ENCODE results near the gene SH3GL3.

SH3GL3 gene

DNA sequence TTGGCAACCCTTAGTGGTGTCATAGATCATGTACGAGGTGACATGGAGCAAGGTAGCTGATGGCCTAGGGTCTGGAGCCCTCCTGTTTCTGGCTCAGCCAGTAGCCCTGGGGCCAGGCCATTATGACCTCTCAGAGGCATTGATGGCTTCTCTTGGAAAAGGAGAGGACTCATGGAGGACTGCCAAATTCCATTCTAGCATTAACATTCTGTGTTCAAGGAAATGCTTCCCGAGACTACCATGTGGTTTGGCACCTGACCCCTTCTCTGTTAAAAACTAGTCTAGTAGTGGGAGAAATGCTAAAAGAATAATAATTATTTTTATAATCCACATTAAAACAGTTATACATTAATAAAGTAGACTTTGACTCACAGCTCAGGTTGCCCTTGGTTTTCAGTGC lies 166.6 kb downstream of the SH3GL3 start:
- no peak for DNase-seq (ENCODE audit: low read depth)

DNA sequence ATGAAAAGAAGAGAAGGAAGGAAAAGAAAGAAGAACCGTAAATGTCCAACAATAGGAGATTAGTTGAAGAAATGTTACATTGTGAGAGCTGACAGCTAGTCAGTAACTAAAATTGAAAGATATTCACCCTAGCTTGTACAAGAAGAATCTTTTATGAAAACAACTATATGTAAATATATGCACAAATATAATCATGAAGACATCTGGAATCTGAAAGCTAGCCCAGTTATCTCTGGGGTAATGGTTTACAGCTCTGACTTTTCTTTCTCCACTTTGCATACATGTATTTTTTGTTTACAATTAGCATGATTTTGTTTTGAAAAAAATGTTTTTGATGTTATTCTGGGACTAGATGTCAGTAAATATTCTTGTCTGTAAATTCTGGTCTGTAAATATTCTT lies 169.7 kb downstream of the SH3GL3 start:
- DNase-seq (ENCODE audit: low read depth): no peak

DNA sequence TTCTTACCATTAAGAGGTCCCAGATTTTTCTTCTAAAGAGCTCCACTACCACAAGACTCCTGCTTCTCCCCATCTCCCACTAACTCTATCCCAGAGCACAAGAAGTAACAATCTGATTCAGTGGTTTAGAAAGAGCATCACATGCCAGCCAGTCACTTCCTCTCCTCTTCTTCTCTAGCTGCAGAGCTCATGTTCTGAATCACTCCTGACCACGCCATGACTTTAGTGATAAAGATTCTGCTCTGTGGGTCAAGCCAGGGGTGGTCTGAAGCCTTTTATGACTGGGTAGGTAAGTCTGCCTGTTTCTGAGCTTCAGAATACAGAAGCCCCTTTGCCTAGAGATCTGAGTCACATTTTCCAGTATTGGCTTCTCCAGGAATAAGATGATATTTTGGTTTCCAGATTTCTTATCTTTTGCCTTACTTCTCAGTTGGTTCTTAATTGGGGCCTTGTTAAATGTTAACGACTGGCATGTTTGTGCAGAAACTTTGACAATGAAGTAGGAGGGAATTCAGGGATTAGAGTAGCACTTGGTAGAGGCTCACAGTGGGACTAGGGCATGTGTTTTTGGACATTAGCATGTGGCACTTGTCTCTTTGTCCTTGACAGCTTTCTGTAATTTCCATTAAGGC lies 179.1 kb downstream of the SH3GL3 start:
- DNase-seq (ENCODE audit: low read depth): no peak

DNA sequence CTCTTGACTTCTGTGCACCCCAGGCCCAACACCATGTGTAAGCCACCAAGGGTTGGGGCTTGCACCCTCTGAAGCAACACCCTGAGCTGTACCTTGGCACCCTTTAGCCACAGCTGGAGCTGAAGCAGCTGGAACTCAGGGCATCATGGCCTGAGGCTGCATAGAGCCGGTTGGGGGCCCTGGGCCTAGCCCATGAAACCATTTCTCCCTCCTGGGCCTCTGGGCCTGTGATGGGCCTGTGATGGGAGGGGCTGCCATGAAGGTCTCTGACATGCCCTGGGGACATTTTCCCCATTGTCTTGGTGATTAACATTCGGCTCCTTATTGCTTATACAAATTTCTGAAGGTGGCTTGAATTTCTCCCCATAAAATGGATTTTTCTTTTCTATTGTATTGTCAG lies 184.4 kb downstream of the SH3GL3 start:
- no peak for DNase-seq (ENCODE audit: low read depth)

DNA sequence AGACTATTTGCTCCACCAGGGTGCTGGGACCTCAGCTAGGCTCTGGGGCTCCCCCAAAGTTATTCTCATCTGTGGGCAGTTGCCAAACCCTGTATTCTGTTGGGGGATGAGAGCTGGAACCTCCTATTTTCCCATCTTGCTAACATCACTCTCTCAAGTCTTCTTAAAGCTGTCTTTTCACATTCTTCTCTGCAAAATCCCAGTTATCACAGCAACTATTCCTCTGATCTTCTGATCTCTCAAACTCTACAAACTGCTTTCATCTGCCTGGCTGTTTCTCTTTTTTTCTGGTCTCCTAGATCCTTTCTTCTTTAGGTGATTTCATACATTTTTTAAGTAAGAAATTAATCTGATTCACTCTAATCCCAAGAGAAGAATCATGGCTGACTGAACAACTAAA lies 196.1 kb downstream of the SH3GL3 start:
- DNase-seq (ENCODE audit: low read depth): no peak

DNA sequence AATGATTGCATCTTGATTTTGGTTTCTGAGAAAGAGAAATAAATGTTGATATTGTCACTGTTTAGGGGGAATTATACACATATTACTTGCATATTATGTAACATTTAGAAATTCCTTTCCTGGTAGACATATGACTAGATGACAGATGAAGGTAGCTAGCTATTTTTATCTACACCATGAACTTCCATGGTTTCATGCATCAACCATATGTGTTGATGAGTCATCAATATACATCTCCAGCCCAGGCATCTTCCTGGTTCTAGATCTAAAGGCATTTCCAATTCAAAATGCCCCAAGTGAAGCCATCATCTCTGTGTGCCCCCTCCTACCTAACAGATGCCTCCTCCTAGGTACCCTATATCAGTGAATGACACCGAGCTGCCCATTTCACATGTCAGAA lies 197.3 kb downstream of the SH3GL3 start:
- no peak for DNase-seq (ENCODE audit: low read depth)

DNA sequence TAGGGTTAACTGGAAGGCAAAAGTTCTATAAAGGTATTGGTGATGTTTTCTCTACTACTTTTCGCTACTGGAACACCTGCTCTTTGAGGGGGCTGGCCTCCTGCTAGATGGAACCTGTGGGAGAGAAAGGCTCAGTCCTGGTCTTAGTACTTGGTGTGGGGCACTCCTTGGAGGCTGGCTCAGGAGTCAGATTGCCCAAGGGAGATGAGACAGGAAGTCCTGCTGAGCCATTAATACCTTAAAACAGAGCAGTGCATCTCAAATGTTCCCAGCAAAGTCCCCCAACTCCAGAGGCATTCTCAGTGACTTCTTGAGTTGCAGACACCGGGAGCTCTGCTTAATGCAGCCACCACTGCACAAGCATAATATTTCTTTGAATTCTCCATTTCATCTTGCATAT lies 203.7 kb downstream of the SH3GL3 start:
- no peak for DNase-seq (ENCODE audit: low read depth)

DNA sequence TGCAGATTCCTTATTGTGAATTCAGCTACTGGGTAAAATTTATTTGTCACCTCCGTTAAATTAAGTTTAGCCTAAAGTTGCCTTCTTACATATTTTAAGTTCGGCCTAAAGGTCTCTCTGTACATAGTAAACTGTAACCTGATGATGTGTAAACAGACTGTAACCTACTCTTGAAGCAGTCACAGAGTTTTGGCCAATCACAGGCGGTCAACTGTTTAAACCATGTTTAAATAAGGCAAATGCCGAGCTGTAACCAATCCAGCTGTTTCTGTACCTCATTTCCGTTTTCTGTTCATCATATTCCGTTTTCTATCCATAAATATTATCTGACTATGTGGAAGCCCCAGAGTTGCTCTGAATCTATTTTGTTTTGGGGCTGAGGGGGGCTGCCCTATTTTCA lies 204.4 kb downstream of the SH3GL3 start:
- DNase-seq (ENCODE audit: low read depth): no peak

DNA sequence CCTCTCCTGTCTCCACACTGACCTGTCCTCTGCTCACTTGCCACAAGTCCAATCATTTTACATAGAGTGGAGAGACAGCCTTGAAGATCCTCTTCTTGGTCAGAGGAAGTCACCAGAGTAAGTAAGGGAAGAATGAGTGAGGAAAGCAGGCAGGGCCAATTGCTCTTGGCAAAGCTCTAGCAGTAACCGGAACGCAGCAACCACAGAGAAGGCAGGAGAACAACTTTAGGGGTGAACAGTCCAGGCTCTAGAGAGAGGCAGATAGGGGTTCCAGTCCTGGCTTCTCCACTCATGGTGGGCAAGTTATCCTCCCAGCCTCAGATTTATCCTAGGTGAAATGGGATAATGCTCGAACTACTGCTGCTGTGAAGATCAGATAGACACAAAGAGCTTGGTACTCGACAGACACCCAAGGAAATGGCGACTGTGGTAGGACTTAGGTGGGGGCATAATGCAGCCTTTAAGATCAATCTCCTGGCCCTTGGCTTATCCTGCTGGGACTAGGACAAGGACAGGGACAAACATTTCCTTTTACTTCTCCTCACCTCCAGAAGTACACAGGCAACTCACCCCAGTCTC lies 205.6 kb downstream of the SH3GL3 start:
- DNase-seq (ENCODE audit: low read depth): no peak

DNA sequence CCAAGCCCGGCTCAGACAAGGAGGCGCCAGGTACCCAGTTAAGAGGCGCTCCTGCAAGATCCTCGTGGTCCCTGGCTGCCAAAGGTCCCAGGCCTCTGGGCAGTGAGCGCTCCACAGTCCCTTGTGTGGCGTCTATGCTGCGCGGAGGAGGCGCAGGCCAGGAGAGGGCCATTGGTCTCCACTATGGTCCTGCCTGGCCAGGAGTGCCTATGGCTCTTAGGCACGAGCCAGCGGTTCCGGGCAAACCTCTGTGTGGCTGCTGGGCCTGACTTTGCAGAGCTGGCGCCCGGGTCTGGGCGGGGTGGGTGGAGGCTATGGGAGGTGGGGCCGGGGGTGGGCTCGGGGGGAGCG lies 206.1 kb downstream of the SH3GL3 start:
- DNase-seq (ENCODE audit: low read depth): no peak

DNA sequence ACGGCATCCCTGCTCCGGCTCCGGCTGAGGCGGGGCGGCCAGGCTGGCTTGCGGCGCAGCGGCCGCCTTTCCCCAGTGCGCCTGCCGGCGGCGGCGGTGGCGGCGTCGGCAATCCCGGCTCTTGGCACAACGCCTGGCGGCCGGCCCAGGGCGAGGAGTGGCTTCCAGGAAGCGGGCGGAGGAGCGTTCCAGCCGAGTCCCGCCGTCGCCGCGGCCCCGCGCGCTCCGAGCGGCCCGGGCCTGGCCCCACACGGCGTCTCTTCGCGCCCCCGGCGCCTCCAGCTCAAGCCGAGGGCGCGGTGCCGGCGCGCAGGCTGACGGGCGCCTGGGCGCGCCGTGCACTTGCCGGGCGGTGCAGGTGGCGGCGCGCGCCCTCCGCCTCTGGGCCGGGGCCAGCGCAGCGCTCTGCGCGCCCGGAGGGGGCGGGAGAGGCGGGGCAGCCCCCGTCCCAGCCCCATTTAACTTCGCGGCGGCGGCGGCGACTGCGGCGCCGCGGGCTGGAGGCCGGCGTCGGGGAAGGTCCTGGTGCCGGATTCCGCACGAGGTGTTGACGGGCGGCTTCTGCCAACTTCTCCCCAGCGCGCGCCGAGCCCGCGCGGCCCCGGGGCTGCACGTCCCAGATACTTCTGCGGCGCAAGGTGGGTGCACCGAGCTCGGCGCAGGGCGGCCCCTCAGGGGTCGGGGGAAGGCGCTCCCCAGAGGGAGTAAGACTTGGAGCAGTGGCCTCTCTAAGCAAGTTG lies 206.7 kb downstream of the SH3GL3 start, which contains the start of gene ADAMTSL3:
TSS of gene ADAMTSL3 (plus strand) at position 485 of the 740 bp plus-strand sequence. CDS start 1,639 bp downstream, outside the sequence.
- no peak for DNase-seq (ENCODE audit: low read depth)

DNA sequence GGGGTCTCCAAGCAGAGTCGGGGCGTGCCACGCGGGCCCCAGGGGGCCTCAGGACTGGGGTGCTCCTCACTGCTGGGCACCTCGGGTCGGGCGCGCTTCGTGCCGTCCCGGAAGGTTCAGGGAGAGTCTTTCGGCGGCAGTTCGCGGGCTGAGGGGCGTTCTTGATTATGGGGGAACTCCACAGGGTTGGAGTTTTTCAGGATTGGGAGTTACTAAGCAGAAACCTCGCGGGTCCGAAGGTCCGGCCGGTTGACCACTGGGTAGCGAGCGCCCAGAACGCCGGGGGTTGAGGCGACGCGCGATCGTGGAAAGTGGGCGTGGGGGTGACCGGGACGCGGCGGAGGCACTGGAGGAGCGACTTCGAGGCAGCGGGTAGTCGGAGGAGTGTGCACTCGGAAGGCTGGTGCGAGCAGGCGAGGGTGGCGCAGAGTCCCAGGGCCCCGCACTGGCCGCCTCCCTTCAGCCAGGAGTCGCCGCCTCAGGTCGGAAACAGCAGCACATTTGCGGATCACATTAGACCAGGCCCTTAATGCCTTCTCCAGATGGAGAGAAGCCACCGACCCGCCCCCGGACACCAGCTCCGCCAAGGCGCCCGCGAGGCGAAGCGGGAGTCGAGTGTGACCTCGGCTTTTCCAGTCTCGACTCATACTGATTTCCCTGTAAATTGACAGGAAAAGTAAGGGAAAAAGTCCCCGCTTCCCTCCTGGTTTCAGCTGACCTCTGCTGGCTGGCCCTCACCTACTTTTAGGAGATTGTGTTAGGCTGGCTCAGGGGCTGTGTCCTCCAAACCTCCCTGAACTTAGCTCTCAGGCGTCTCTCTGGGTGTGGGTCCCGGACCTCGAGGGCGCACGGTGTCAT lies 207.5 kb downstream of the SH3GL3 start:
- no peak for DNase-seq (ENCODE audit: low read depth)

DNA sequence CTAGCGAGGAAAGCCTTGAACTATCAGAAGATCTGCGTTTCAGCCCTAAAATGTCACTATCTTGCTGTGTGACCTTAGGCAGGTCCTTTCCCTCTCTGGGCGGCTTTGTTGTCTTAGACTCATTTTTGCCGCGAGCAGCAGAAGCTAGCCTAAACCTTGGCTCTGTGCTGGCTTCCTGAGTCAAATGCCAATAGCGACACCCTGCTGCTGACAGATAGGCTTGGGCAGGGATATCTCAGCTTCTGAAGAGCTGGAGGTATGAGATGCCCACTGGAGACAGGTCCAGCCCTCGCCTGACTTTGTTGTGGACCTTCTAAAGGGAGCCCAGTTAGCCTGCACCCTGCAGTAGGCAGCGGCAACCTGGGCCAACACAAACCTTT lies 208.1 kb downstream of the SH3GL3 start:
- DNase-seq (ENCODE audit: low read depth): no peak

DNA sequence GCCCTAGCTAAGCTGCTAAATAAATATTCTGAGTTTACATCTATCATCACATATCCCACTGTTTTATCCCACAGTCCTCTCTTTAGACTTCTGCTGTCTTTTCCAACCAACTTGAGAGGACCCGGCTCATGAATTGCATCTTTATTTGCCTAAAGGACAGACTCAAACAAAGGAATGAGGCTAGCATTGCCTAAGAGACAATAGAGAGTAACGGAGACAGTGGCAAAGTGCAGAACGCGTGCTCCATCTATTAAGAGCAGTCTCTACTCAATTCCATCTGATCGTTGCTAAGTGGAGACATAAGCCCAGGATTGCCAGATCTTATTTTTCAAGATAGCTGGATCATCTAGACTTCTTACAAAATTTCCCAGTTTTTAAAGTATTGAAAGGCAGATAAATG lies 209.1 kb downstream of the SH3GL3 start:
- DNase-seq (ENCODE audit: low read depth): no peak

DNA sequence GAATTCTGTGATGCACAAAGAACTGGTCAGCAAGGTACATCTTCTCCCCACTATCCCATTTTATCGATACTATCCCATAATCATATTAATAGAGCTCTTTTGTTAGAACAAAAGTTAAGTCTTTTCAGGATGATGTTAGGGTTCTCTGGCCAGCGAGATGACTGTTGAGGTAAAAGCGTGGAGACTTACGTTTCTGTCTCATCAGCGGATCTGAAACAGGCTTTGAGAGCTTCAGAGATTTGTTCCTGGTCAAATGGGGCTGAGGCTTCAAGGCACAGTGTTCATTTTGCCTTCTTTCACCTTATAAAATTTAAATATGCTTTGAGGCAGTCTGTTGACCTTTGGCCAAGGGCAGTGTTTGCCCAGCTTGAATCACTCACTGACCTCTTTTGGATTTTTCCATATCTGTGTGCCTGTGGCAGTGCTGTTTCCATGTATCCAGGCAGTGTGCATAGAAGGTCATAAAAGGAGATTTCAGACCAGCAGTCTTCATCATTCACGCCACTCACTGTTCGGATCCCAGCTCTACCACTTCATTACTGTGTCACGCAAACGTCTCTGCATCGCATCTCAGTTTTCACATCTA lies 209.9 kb downstream of the SH3GL3 start:
- no peak for DNase-seq (ENCODE audit: low read depth)

DNA sequence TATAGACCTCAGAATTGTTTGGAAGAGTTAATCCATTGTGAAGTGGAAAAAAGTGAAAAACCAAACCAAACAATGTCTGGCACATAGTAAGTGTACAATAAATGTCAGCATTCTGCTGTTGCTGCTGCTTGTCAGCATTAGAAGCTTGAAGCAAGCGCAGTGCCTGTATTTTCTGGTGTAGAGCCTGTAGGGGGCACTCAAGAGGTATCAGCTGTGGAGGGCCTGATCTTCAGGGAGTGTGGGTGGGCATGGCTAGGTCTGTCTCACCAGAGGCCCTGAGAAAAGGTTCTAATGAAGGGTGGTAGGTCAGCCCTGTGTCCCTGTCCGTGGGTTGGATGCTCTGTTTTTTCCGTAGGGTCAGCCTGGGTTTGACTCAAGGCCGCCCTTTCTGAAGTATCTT lies 210.4 kb downstream of the SH3GL3 start:
- DNase-seq (ENCODE audit: low read depth): no peak

DNA sequence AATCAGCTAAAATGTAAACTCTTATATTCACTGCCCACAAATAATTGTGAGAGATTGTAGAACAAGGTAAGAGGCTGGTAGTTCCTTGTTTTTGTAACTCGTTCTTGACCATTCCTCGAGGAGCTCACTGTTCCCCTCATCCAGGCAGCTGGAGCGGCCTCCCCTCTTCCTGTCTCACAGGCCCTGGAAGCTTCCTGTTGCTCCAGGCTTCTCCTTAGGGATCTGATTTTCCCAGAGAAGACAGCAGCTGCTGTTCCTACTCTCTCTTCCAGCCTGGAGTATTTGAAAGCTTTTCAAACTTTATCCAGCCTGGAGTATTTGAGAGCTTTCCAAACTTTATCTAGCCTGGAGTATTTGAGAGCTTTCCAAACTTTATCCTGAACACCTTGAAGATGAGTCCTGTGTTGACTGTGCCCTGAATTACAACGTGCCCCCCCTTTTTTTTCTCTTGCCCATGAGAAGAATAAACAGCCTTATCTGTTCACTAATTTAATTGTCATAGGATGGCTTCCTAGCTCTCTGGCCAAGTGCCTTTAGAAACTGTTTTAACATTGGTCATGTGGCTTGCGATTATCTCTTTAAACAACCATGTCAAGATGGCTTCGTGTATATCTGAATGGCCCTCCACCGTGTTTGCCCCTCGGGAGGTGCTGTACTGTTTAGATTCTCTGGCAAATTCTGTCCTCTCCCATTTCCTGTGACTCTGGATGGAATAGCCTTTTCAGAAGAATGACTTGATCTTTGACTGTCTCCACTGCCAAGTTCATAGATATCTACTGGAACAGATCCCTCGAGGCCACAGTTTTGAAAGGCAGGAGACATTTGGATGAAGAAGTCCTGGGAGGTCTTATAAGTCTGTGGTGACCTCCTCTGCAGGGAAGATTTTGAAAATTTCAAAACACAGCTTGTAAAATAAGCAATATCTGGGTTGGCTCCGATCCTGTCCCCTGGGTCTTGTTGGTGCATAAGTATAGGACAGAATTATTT lies 211.6 kb downstream of the SH3GL3 start:
- no peak for DNase-seq (ENCODE audit: low read depth)

DNA sequence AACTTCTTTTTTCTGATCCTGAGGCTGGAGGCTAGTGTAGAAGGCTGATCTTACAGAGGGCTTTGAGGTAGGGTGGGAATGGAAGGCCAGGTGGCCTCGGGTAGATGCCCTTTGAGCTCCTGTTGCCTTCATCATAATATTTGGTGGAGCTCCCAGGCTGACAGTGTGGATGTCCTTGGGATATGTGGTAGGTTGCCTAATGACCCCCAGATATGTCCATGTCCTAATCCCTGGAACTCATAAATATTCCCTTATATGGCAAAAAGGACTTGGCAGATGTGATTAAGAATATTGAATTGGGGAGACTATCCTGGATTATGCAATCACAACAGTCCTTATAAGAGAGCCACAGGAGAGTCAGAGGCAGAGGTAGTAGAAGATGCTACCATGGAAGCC lies 212.3 kb downstream of the SH3GL3 start:
- DNase-seq (ENCODE audit: low read depth): no peak

DNA sequence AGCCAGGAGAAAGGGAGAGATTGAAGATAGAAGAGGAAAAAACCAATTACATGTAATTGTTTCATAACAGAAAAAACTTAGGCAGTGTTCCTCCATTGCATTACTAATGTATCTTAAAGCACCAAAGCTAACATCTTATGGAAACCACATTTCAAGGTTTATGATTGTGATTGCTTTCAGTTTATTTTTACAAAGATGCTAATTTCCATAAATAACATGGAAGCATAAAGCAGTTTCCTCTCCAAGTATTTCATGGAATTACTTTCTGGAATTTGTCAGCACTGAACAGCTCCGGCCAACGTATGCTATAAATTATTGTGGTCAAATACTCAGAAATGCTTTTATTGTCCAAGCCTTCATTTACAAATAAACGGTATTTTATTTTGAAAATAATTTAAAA lies 218.3 kb downstream of the SH3GL3 start:
- DNase-seq (ENCODE audit: low read depth): no peak
